GM19035 (cell line): Measurements from ENCODE around the gene CYBRD1.

Source experiments
- ATAC-seq: cut with Tn5 transposase; IDR thresholded peaks from one replicate; pipeline ENCODE4 v1.9.1; 2021; ENCODE audit not compliant: unreplicated experiment

The CYBRD1 gene

DNA sequence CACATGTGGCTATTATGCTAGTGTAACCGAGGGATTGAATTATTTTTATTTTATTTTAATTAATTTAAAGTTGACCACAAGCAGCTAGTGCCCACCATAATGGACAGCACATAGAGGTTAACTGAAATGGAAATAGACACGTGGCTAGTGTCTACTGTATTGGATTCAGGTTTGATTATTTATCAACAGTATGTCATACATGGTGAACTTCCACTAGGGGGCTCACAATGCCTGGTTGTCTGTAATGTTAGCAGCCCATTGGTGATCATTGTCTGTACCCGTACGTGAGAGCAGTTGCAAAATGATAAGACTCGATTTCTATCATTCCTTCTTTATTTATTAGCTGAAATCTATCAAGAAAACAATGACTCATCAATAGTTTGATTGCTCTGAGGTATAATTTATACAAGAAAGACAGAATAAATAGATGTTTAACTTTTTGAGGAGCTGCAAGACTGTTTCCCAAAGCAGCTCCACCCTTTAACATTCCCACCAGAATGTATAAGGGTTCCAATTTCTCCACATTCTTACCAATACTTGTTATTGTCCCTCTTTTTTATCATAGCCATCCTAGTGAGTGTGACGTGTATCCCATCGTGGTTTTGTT lies 76.5 kb downstream of the CYBRD1 start:
- ATAC-seq = peak; percentile 98

DNA sequence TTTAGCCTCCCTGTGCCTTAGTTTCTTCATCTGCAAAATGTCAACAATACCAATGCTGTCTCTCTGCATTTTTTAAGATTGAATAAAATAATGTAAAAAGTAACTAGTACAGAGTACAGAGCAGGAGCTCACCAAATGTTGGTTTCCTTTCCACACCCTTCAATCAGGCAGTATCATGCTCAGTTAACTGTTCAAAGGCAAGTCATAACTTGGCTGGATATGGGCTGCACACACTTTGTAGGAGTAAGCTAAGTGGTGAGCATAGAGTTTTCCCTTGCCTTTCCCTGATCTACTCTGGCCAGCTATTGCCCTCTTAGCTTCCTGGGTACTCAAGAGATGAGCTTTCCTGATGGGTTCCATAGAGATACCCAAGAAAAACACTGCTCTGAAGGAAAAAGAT lies 77.9 kb downstream of the CYBRD1 start:
- ATAC-seq = no peak

DNA sequence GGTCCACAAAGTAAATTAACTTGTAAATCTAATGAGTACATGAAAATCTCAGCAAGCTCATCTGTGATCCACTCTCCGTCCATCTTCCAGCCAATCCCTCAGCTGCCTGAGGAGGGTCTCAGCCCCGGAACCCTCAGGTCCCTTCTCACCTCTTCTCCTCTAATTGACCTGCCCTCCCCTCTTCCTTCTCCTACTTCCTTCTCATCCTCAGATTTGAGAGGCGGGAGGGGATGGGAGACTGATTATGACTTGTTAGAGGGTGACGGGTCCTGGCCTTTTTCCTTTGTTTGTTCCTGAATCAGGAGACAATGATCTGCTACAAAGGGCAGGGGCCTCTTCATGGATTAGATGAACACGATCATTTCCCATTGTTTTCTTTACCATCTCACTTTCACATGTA lies 80.1 kb downstream of the CYBRD1 start:
- no peak for ATAC-seq
